Measurements from ENCODE around the gene TRPM2. TPM values are rescaled to one million over a fixed set of nuclear protein-coding genes. Genes with fewer than 3 reads are reported as not detected.

Gene TRPM2
- total and polyA plus RNA-seq, 10 of the 15 experiments (the other 5 are each of a cell fraction or from before 2014, with no cell fraction given), result 0.03 to 9.1 (median 2.6) TPM

- DNase-seq (ENCODE audit: low read depth, low spot score) (no peak), FAIRE-seq (no peak), ATAC-seq (no peak)
- TF ChIP-seq CUX1 (IDR thresholded peaks at IDR 0.05; ENCODE audit: insufficient replicate concordance, low read depth, low read length), result no peak
- Histone ChIP-seq H3K36me3 (ENCODE audit: control insufficient read depth in 2 of 2, insufficient read depth in 2 of 2, low read length in 1 of 2) (no peaks in the 10 kb centered on the region), H3K4me3 (no peak overlapping the region), H3K9me3 (replicated peaks; ENCODE audit: control insufficient read depth, insufficient read depth, low read length) (no peaks in the 10 kb centered on the region), H3K79me2 (ENCODE audit: control insufficient read depth, insufficient read depth, low read length) (no peaks in the 10 kb centered on the region), H3K9ac (ENCODE audit: control insufficient read depth, insufficient read depth, low read length) (no peak overlapping the region), H3K4me2 (ENCODE audit: control insufficient read depth, insufficient read depth) (no peak overlapping the region), H3K27ac (ENCODE audit: control insufficient read depth, insufficient read depth) (no peak overlapping the region), H3K4me1 (ENCODE audit: control insufficient read depth, insufficient read depth, low read length) (peaks cover 14% of the 10 kb centered on the region), H4K20me1 (ENCODE audit: control insufficient read depth, insufficient read depth) (no peaks in the 10 kb centered on the region), H3K27me3 (replicated peaks in 1 of 2; ENCODE audit: control insufficient read depth in 2 of 2, insufficient read depth in 2 of 2, low read length in 1 of 2) (no peaks in the 10 kb centered on the region; a peak in 1 of 4 replicates), H2AFZ (ENCODE audit: control insufficient read depth, low read depth, low read length) (no peak overlapping the region)
- no TSS peak for BruUV-seq (replicated peaks)
- in situ Hi-C loops (cut with MboI) (no loop called here), intact Hi-C loops (cut with micrococcal nuclease; ENCODE audit: unreplicated experiment) (no loop called here)
- RAD21 ChIA-PET (ENCODE audit: unreplicated experiment), result no interaction called here
- WGBS (ENCODE audit: insufficient coverage, insufficient replicate concordance, low lambda C conversion rate, missing lambda C conversion rate), result 89% methylated on average over 19 of the region's 19 CpGs
- SMC1A ChIA-PET (ENCODE audit: uncharacterized antibody, unreplicated experiment), result no interaction called here
- CTCF ChIA-PET, result no interaction called here
- POLR2A ChIA-PET, result no interaction called here
These were observed 4.6 kb upstream of the TRPM2 start for GRCh38 chr21:44348861-44349260.

- intact Hi-C loops (cut with micrococcal nuclease; ENCODE audit: unreplicated experiment) (no loop called here), in situ Hi-C loops (cut with MboI) (no loop called here)
- RAD21 ChIA-PET (ENCODE audit: unreplicated experiment), result no interaction called here
- no peak overlapping the region for H2AFZ ChIP-seq (ENCODE audit: control insufficient read depth, low read depth, low read length)
- H4K20me1 ChIP-seq (ENCODE audit: control insufficient read depth, insufficient read depth), result no peaks in the 10 kb centered on the region
- 65% methylated on average over 12 of the region's 12 CpGs for WGBS (ENCODE audit: insufficient coverage, insufficient replicate concordance, low lambda C conversion rate, missing lambda C conversion rate)
- H3K4me2 ChIP-seq (ENCODE audit: control insufficient read depth, insufficient read depth), result no peak overlapping the region
- H3K9ac ChIP-seq (ENCODE audit: control insufficient read depth, insufficient read depth, low read length), result no peak overlapping the region
- no peak for DNase-seq (ENCODE audit: low read depth, low spot score)
- H3K27ac ChIP-seq (ENCODE audit: control insufficient read depth, insufficient read depth), result no peak overlapping the region
- H3K79me2 ChIP-seq (ENCODE audit: control insufficient read depth, insufficient read depth, low read length), result peaks cover under 1% of the 10 kb centered on the region
- POLR2A ChIA-PET, result no interaction called here
- H3K36me3 ChIP-seq (ENCODE audit: control insufficient read depth in 2 of 2, insufficient read depth in 2 of 2, low read length in 1 of 2), result no peaks in the 10 kb centered on the region
- BruUV-seq (replicated peaks), result no TSS peak
- H3K4me1 ChIP-seq (ENCODE audit: control insufficient read depth, insufficient read depth, low read length), result peaks cover 14% of the 10 kb centered on the region
- no peak overlapping the region for H3K4me3 ChIP-seq
- ATAC-seq, result no peak
- H3K27me3 ChIP-seq (replicated peaks in 1 of 2; ENCODE audit: control insufficient read depth in 2 of 2, insufficient read depth in 2 of 2, low read length in 1 of 2), result no peaks in the 10 kb centered on the region; a peak in 1 of 4 replicates
- SMC1A ChIA-PET (ENCODE audit: uncharacterized antibody, unreplicated experiment), result no interaction called here
- CTCF ChIA-PET, result no interaction called here
- H3K9me3 ChIP-seq (replicated peaks; ENCODE audit: control insufficient read depth, insufficient read depth, low read length), result no peaks in the 10 kb centered on the region
- no peak for FAIRE-seq
- TF ChIP-seq TCF3 (IDR thresholded peaks at IDR 0.05; ENCODE audit: borderline replicate concordance, insufficient read depth, low read depth, low read length), result no peak
- TF ChIP-seq ZNF217 (IDR thresholded peaks at IDR 0.05), result no peak
- TF ChIP-seq, protein P1, sequence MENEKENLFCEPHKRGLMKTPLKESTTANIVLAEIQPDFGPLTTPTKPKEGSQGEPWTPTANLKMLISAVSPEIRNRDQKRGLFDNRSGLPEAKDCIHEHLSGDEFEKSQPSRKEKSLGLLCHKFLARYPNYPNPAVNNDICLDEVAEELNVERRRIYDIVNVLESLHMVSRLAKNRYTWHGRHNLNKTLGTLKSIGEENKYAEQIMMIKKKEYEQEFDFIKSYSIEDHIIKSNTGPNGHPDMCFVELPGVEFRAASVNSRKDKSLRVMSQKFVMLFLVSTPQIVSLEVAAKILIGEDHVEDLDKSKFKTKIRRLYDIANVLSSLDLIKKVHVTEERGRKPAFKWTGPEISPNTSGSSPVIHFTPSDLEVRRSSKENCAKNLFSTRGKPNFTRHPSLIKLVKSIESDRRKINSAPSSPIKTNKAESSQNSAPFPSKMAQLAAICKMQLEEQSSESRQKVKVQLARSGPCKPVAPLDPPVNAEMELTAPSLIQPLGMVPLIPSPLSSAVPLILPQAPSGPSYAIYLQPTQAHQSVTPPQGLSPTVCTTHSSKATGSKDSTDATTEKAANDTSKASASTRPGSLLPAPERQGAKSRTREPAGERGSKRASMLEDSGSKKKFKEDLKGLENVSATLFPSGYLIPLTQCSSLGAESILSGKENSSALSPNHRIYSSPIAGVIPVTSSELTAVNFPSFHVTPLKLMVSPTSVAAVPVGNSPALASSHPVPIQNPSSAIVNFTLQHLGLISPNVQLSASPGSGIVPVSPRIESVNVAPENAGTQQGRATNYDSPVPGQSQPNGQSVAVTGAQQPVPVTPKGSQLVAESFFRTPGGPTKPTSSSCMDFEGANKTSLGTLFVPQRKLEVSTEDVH (IDR thresholded peaks at IDR 0.05; ENCODE audit: low read depth, partially characterized antibody), result no peak
- TF ChIP-seq, protein P2, sequence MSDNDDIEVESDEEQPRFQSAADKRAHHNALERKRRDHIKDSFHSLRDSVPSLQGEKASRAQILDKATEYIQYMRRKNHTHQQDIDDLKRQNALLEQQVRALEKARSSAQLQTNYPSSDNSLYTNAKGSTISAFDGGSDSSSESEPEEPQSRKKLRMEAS (IDR thresholded peaks at IDR 0.05; ENCODE audit: low read depth, low read length), result no peak
These were observed 4.0 kb upstream of the TRPM2 start for GRCh38 chr21:44349416-44349846.
